Hindlimb muscle (tissue), 1 donor: ENCODE data around the gene RPS27L. TPM values are rescaled to one million over a fixed set of nuclear protein-coding genes. Genes with fewer than 3 reads are reported as not detected.
"Not testable (repeated sequence)": the region's sequence is repeated elsewhere in the genome, so short reads cannot be mapped to it uniquely, and the experiment has no call there.

ENCODE experiments used
- DNase-seq: peaks from one replicate; pipeline ENCODE4 v3.0.0-alpha.2; 2013
- polyA plus RNA-seq: library from polyadenylated mRNA; unstranded; fragments of 120-200 nt; gene quantifications from one replicate; pipeline ENCODE4 v1.2.1, GENCODE V29; 2013; ENCODE audit not compliant: insufficient read length

Gene RPS27L
- polyA plus RNA-seq, 1 donor: 50.1 TPM

DNA sequence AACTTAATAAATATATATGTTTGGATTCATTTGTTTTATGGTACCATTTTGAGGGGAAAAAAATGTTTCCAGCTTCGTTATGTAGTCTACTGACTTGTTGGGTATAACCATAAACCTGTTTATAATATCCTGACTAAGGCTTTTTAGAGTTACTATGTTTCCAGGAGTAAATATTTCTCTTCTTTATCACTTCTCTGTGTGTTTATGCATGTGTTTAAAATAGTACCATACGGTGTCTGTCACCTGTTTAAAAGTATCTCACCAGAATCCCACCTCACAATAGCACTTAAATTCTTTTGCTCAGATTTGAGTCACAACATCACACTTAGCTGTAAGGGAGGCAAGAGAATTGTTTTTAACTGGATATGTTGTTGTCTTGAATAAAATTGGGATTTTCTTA lies 20.5 kb downstream of the RPS27L start:
- no peak for DNase-seq

- DNase-seq: no peak
Measured at GRCh38 chr15:63135804-63136203, 21.5 kb downstream of the RPS27L start.

- DNase-seq: no peak
Measured at GRCh38 chr15:63135281-63135680, 22.0 kb downstream of the RPS27L start.

DNA sequence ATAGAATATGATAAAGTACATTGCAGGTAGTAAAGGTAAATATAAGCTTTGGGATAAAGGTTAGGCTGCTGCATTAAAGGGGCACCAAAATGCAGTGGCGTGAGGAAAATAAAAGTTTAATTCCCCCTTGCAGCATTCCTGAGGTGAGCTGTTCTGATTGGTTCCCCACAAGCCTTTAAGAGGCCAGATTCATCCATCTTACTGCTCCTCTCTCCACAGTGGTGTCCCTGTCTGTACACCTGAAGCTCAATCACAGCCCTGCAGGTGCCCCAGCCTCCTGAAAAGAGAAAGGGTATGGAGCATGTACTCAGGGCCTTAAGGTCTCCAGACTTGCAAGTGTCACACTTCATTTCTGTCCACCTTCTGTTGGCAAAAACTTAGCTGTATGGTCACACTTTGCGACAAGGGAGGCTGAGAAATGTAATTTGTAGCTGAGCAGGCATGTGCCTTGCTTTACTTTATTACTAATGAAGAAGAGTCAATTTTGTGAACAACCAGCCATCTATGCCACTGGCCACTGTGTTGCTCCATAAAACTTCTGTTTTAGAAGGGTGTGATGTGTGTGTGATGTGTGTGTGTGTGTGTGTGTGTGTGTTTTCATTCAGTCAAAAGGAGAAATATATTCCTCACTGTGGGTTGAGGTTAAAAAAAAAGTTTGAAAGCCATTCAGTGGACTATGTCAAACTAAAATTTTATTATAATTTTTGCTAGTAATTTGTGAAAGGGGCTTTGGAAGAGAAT lies 22.9 kb downstream of the RPS27L start:
- no peak for DNase-seq

- no peak for DNase-seq
Measured at GRCh38 chr15:63133786-63134185, 23.5 kb downstream of the RPS27L start.

GRCh38 chr15:63126726-63127125 lies 30.6 kb downstream of the RPS27L start:
- no peak for DNase-seq

- no peak for DNase-seq
Measured at GRCh38 chr15:63124506-63124905, 32.8 kb downstream of the RPS27L start.

- peak; percentile 36 for DNase-seq
Measured at GRCh38 chr15:63122002-63122875, 35.0 kb downstream of the RPS27L start.

- peak; percentile 89 for DNase-seq
Measured at GRCh38 chr15:63121382-63122001, 35.8 kb downstream of the RPS27L start, which contains the start of gene LACTB. TSS of gene LACTB (plus strand) at chr15:63121861. CDS start at chr15:63121872, 11 bp downstream.

GRCh38 chr15:63118854-63119253 lies 38.4 kb downstream of the RPS27L start:
- no peak for DNase-seq

- DNase-seq: no peak
Measured at GRCh38 chr15:63114465-63114864, 42.8 kb downstream of the RPS27L start.

GRCh38 chr15:63112871-63113270 lies 44.4 kb downstream of the RPS27L start:
- no peak for DNase-seq

DNA sequence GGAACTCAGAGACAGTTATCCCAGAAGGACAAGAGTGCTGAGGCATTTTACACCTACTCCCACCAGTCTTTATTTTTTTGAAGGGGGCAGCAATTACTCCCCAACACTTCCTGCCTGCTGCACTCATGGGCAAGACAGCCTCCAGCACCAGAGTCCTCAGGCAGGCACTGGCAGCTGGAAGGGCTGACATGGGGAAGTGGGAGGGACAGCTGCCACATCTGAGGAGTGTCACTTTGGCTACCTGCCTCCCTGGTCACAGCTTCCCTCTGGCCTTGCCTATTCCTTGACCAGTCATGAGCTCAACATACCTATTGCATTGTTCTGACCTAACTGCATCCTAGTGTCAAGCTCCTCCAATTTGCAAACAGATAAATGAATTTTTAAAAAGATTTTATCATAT lies 45.8 kb downstream of the RPS27L start:
- no peak for DNase-seq

DNA sequence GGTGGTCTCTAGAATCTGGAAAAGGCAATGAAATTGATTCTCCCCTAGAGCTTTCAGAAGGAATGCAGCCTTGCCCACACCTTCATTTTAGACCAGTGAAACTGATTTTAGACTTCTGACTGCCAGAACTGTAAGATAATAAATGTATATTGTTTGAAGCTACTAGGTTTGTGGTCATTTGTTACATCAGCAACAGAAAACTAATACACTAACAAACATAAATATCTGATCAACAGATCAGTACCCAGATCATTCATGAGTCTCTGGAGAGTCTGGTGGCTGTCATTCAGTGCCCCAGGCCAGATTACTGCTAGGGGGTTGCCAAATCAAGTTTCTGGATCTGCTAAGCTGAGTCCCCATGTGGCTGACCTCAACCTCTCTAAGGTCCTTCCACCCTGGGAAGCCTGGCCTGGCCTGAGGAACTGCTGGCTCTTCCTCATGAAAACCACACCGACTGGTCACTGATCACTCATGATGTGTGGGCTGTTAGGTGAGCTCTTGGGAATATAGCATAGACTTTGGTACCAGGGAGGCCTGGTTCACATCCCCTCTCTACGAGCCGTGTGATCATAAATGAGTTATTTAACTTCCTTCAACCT lies 46.8 kb downstream of the RPS27L start:
- DNase-seq: no peak

- DNase-seq: no peak
Measured at GRCh38 chr15:63109920-63110319, 47.4 kb downstream of the RPS27L start.

DNA sequence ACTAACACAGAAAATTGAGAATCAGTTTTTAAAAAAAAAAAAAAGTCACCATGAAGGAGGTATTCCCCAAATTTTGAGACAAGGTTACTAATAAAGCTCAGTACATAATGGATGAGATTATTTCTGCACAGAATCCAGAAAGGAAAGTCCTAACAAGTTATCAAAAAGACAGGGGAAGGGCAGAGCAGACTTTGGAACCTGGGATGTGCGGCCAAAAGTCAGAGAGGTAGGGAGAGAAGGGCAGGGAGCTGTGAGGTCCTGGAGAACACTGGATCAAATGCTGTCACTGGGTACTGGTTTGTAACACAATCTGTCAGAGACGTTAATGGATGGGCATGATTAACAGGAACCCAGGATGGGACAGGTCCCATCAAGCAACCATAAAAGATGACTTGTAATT lies 47.8 kb downstream of the RPS27L start:
- DNase-seq: no peak

DNA sequence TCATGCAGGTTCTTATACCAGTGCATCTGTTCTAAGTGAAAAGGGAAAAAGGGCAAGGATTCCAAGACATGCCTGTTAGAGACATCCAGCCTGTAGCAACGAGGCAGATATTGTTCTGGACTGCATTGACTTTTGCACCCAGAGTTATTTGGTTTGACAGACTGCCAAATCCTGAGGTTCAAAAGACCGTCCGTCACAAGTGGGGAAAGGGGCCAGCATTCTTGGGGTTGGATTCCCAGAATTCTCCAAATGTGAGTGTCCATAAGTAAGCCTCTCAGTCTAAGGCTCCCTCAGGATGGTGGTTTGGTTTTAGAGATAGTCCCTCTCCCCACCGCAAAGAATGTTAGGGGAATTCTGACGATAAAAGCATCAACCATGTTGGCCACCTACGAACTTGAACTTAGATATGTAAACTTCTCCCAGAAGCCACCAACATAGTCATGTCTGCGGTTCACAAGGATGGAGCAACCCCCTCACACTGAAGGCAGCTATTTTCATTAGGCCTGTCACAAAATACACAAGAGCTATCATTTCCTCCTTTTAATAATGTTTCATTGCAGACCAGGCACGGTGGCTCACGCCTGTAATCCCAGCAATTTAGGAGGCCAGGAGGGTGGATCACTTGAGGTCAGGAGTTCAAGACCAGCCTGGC lies 49.3 kb downstream of the RPS27L start:
- no peak for DNase-seq

DNA sequence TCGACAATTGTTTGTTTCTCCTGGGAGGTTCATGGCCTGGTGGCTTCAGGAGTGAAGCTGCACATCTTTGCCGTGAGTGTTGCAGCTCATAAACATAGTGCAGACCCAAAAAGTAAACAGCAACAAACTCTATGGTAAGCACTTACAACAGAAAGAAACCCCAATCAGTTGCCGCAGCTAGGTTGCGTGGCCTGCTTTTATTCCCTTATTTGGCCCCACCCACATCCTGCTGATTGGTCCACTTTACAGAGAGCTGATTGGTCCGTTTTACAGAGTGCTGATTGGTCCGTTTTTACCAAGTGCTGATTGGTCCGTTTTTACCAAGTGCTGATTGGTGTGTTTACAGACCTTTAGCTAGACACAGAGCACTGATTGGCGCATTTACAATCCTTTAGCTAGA lies 51.9 kb downstream of the RPS27L start:
- DNase-seq: not testable (repeated sequence)

GRCh38 chr15:63104727-63105126 lies 52.5 kb downstream of the RPS27L start:
- DNase-seq: no peak

GRCh38 chr15:63103416-63103815 lies 53.9 kb downstream of the RPS27L start:
- DNase-seq: no peak

GRCh38 chr15:63099581-63099980 lies 57.7 kb downstream of the RPS27L start:
- not testable (repeated sequence) for DNase-seq

DNA sequence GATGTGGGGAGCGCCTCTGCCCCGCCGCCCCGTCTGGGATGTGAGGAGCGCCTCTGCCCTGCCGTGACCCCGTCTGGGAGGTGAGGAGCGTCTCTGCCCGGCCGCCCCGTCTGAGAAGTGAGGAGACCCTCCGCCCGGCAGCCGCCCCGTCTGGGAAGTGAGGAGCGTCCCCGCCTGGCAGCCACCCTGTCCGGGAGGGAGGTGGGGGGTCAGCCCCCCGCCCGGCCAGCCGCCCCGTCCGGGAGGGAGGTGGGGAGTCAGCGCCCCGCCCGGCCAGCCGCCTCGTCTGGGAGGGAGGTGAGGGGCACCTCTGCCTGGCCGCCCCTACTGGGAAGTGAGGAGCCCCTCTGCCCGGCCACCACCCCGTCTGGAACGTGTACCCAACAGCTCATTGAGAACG lies 58.4 kb downstream of the RPS27L start:
- DNase-seq: not testable (repeated sequence)
